GM23338 (cell line): ENCODE results near the gene AGAP1. TPM values are rescaled to one million over a fixed set of nuclear protein-coding genes. Genes with fewer than 3 reads are reported as not detected.
A peak's percentile ranks its signal among the peaks of the same experiment; 100 is the strongest.

Experiments
- ATAC-seq: fragments of 200-7000 bp; cut with Tn5 transposase; 3 replicates; pipeline ENCODE4 v1.9.1; 2020
- DNase-seq: peaks from one replicate; pipeline ENCODE4 v3.0.0-alpha.2; 2015; ENCODE audit warnings: low spot score
- H2AFZ ChIP-seq: fragments of 200-600 bp; sonication (generic); 2 replicates; pipeline ENCODE4 v1.8.0; 2016; ENCODE audit warnings: antibody characterized with exemption, mild to moderate bottlenecking, moderate library complexity
- H3F3A ChIP-seq: fragments of 200-600 bp; sonication (generic); replicated peaks from 2 replicates; pipeline ENCODE4 v1.8.0; 2017; ENCODE audit warnings: antibody characterized with exemption, mixed run types, low read depth
- H3K27ac ChIP-seq: fragments of 200-600 bp; sonication (generic); 2 replicates; pipeline ENCODE4 v1.6.1; 2016; ENCODE audit warnings: low read depth
- H3K27me3 ChIP-seq: fragments of 200-600 bp; sonication (generic); 2 replicates; pipeline ENCODE4 v1.8.0; 2016; ENCODE audit warnings: mild to moderate bottlenecking, mixed run types, moderate library complexity; ENCODE audit not compliant: insufficient read depth
- H3K36me3 ChIP-seq: fragments of 200-600 bp; sonication (generic); 2 replicates; pipeline ENCODE4 v1.8.0; 2016; ENCODE audit warnings: mild to moderate bottlenecking; ENCODE audit not compliant: insufficient read depth
- H3K4me1 ChIP-seq: fragments of 200-600 bp; sonication (generic); 2 replicates; pipeline ENCODE4 v1.8.0; 2016; ENCODE audit warnings: mild to moderate bottlenecking, moderate library complexity; ENCODE audit not compliant: insufficient read depth
- H3K4me2 ChIP-seq: fragments of 200-600 bp; sonication (generic); 2 replicates; pipeline ENCODE4 v1.7.1; 2017; ENCODE audit warnings: mixed run types
- H3K4me3 ChIP-seq: fragments of 200-600 bp; sonication (generic); 2 replicates; pipeline ENCODE4 v1.6.1; 2016; ENCODE audit warnings: mixed run types
- H3K79me2 ChIP-seq: fragments of 200-600 bp; sonication (generic); replicated peaks from 2 replicates; pipeline ENCODE4 v1.8.0; 2017; ENCODE audit warnings: mild to moderate bottlenecking; ENCODE audit not compliant: insufficient read depth
- H3K9me2 ChIP-seq: fragments of 200-600 bp; sonication (generic); 2 replicates; pipeline ENCODE4 v1.8.0; 2017; ENCODE audit not compliant: insufficient read depth
- H4K20me1 ChIP-seq: fragments of 200-600 bp; sonication (generic); replicated peaks from 2 replicates; pipeline ENCODE4 v1.8.0; 2017; ENCODE audit warnings: mild to moderate bottlenecking; ENCODE audit not compliant: insufficient read depth
- H3K27ac Mint-ChIP-seq: 2 replicates; pipeline ENCODE4 v1.8.0; 2020; ENCODE audit warnings: inconsistent platforms, mild to moderate bottlenecking, moderate library complexity, mixed read lengths
- H3K27me3 Mint-ChIP-seq: 3 replicates; pipeline ENCODE4 v1.8.0; 2022; ENCODE audit warnings: low read depth, mild to moderate bottlenecking, moderate library complexity, mixed read lengths, inconsistent platforms; ENCODE audit not compliant: insufficient read depth, poor library complexity
- H3K36me3 Mint-ChIP-seq: 3 replicates; pipeline ENCODE4 v1.8.0; 2021; ENCODE audit warnings: low read depth, mild to moderate bottlenecking, inconsistent platforms, moderate library complexity, mixed read lengths
- H3K4me1 Mint-ChIP-seq: 3 replicates; pipeline ENCODE4 v1.8.0; 2020; ENCODE audit warnings: mild to moderate bottlenecking, inconsistent platforms, mixed read lengths
- H3K4me3 Mint-ChIP-seq: 3 replicates; pipeline ENCODE4 v1.8.0; 2021; ENCODE audit warnings: moderate library complexity, mild to moderate bottlenecking, inconsistent platforms, mixed read lengths
- H3K9me3 Mint-ChIP-seq: 3 replicates; pipeline ENCODE4 v1.8.0; 2020; ENCODE audit warnings: moderate library complexity, mild to moderate bottlenecking, inconsistent platforms, mixed read lengths
- CREB1 ChIP-seq: fragments of 250-450 bp; sonication (Bioruptor Pico); IDR thresholded peaks from 2 replicates; pipeline ENCODE4 v1.5.0; 2020; ENCODE audit warnings: low read depth, mild to moderate bottlenecking, moderate library complexity
- CTCF ChIP-seq, 2 experiments: fragments of 200-600 bp in 1 of 2; sonication (generic) in 1 of 2; conservative IDR thresholded peaks; 2 replicates each; pipeline versions ENCODE4 v1.5.1 to v1.6.1; 2016 to 2017; ENCODE audit warnings: antibody characterized with exemption in 2 of 2, low read depth in 2 of 2, mild to moderate bottlenecking in 2 of 2, moderate library complexity in 1 of 2
- EZH2 ChIP-seq: fragments of 200-600 bp; sonication (generic); IDR thresholded peaks from one replicate; pipeline ENCODE4 v1.8.0; 2017; ENCODE audit warnings: antibody characterized with exemption, mild to moderate bottlenecking, low read depth; ENCODE audit not compliant: unreplicated experiment
- EZH2phosphoT487 ChIP-seq: fragments of 200-600 bp; sonication (generic); IDR thresholded peaks from one replicate; pipeline ENCODE4 v1.8.1; 2018; ENCODE audit warnings: antibody characterized with exemption; ENCODE audit not compliant: unreplicated experiment
- JUNB ChIP-seq: IDR thresholded peaks from one replicate; pipeline ENCODE4 v1.6.1; 2016; ENCODE audit warnings: antibody characterized with exemption; ENCODE audit not compliant: unreplicated experiment
- NANOG ChIP-seq: IDR thresholded peaks from 2 replicates; pipeline ENCODE4 v1.6.1; 2016; ENCODE audit warnings: antibody characterized with exemption, borderline replicate concordance
- POLR2AphosphoS5 ChIP-seq: IDR thresholded peaks from 2 replicates; pipeline ENCODE4 v1.6.1; 2016; ENCODE audit warnings: antibody characterized with exemption, low read depth
- STAT1 ChIP-seq: IDR thresholded peaks from one replicate; pipeline ENCODE4 v1.6.1; 2016; ENCODE audit warnings: antibody characterized with exemption; ENCODE audit not compliant: unreplicated experiment
- ZNF114 ChIP-seq: fragments of 250-450 bp; sonication (Bioruptor Pico); IDR thresholded peaks from 2 replicates; pipeline ENCODE4 v1.5.0; 2020; ENCODE audit warnings: mild to moderate bottlenecking, moderate library complexity
- ZNF331 ChIP-seq: fragments of 250-450 bp; sonication (Bioruptor Pico); IDR thresholded peaks from 2 replicates; pipeline ENCODE4 v1.5.0; 2020; ENCODE audit warnings: low read depth, mild to moderate bottlenecking, moderate library complexity
- ZNF462 ChIP-seq: fragments of 250-450 bp; sonication (Bioruptor Pico); IDR thresholded peaks from 2 replicates; pipeline ENCODE4 v1.5.0; 2020; ENCODE audit warnings: mild to moderate bottlenecking, moderate library complexity
- polyA plus RNA-seq: library from polyadenylated mRNA; unstranded; fragments of >200 nt; fragmentation: Nextera tagmentation; extraction: Ambion mirVana; gene quantifications from 2 replicates; pipeline ENCODE4 v1.2.1, GENCODE V29; 2016
- total RNA-seq: library from RNA; depleted of rRNA; stranded (reverse); fragments of >200 nt; shearing (Covaris generic); gene quantifications from 2 replicates; pipeline ENCODE4 v1.2.3, GENCODE V29; 2014
- TF ChIP-seq, protein P1 (sequence below): IDR thresholded peaks from 2 replicates; pipeline ENCODE4 v1.6.1; 2016; ENCODE audit warnings: antibody characterized with exemption
- TF ChIP-seq, protein P2 (sequence below): IDR thresholded peaks from one replicate; pipeline ENCODE4 v1.6.1; 2018; ENCODE audit warnings: antibody characterized with exemption; ENCODE audit not compliant: unreplicated experiment

Gene AGAP1
- total and polyA plus RNA-seq, 2 experiments from 2014 or later, result 13.3 to 27.9 TPM

- H3K9me3 Mint-ChIP-seq, result no peaks in the 10 kb centered on the region
- DNase-seq, result peak; percentile 35
- Histone ChIP-seq H3K36me3 (no peaks in the 10 kb centered on the region), H2AFZ (no peak overlapping the region), H3K79me2 (peaks cover 7% of the 10 kb centered on the region; the same call in 1 of the 2 replicates), H4K20me1 (no peaks in the 10 kb centered on the region; the same call in 1 of the 2 replicates), H3K4me3 (no peak overlapping the region), H3K27me3 (no peaks in the 10 kb centered on the region), H3F3A (no peaks in the 10 kb centered on the region; the same call in 1 of the 2 replicates), H3K4me2 (peak overlapping the region; percentile 45), H3K9me2 (no peaks in the 10 kb centered on the region), H3K4me1 (peaks cover 14% of the 10 kb centered on the region), H3K27ac (peak overlapping the region; percentile 21; the same call in 1 of the 2 replicates)
- no peak overlapping the region for H3K4me3 Mint-ChIP-seq
- TF ChIP-seq ZNF114 (no peak), NANOG (no peak), ZNF331 (no peak), JUNB (no peak), CREB1 (CRISPR knock-in tag) (no peak), ZNF462 (CRISPR knock-in tag) (no peak), EZH2 (no peak), EZH2phosphoT487 (no peak), STAT1 (no peak), CTCF (conservative IDR thresholded peaks at IDR 0.05; ENCODE audit: low read depth in 2 of 2) (no peak), POLR2AphosphoS5 (no peak)
- TF ChIP-seq, protein P1, sequence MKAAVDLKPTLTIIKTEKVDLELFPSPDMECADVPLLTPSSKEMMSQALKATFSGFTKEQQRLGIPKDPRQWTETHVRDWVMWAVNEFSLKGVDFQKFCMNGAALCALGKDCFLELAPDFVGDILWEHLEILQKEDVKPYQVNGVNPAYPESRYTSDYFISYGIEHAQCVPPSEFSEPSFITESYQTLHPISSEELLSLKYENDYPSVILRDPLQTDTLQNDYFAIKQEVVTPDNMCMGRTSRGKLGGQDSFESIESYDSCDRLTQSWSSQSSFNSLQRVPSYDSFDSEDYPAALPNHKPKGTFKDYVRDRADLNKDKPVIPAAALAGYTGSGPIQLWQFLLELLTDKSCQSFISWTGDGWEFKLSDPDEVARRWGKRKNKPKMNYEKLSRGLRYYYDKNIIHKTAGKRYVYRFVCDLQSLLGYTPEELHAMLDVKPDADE, result no peak
- TF ChIP-seq, protein P2, sequence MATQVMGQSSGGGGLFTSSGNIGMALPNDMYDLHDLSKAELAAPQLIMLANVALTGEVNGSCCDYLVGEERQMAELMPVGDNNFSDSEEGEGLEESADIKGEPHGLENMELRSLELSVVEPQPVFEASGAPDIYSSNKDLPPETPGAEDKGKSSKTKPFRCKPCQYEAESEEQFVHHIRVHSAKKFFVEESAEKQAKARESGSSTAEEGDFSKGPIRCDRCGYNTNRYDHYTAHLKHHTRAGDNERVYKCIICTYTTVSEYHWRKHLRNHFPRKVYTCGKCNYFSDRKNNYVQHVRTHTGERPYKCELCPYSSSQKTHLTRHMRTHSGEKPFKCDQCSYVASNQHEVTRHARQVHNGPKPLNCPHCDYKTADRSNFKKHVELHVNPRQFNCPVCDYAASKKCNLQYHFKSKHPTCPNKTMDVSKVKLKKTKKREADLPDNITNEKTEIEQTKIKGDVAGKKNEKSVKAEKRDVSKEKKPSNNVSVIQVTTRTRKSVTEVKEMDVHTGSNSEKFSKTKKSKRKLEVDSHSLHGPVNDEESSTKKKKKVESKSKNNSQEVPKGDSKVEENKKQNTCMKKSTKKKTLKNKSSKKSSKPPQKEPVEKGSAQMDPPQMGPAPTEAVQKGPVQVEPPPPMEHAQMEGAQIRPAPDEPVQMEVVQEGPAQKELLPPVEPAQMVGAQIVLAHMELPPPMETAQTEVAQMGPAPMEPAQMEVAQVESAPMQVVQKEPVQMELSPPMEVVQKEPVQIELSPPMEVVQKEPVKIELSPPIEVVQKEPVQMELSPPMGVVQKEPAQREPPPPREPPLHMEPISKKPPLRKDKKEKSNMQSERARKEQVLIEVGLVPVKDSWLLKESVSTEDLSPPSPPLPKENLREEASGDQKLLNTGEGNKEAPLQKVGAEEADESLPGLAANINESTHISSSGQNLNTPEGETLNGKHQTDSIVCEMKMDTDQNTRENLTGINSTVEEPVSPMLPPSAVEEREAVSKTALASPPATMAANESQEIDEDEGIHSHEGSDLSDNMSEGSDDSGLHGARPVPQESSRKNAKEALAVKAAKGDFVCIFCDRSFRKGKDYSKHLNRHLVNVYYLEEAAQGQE, result no peak
- peak; percentile 38; the same call in 2 of the 3 replicates for ATAC-seq
- H3K27ac Mint-ChIP-seq, result peak overlapping the region; percentile 45; the same call in 1 of the 2 replicates
- peaks cover 8% of the 10 kb centered on the region for H3K27me3 Mint-ChIP-seq
- H3K36me3 Mint-ChIP-seq, result peaks cover 14% of the 10 kb centered on the region; the same call in 1 of the 3 replicates
- H3K4me1 Mint-ChIP-seq, result peaks cover 26% of the 10 kb centered on the region
These were observed 280.5 kb downstream of the AGAP1 start for GRCh38 chr2:235774153-235774870.
